Nephron progenitor cell (in vitro differentiated cells): Measurements from ENCODE around the gene CIITA.

ENCODE experiments used
- DNase-seq: peaks from one replicate; pipeline ENCODE4 v3.0.0; 2021
- H3K27ac Mint-ChIP-seq: 2 replicates; pipeline ENCODE4 v1.8.0; 2021; ENCODE audit warnings: mild to moderate bottlenecking, moderate library complexity, mixed read lengths
- H3K27me3 Mint-ChIP-seq: 2 replicates; pipeline ENCODE4 v1.8.0; 2021; ENCODE audit warnings: mild to moderate bottlenecking, low read depth, mixed read lengths; ENCODE audit not compliant: poor library complexity
- H3K36me3 Mint-ChIP-seq: 2 replicates; pipeline ENCODE4 v1.8.0; 2021; ENCODE audit warnings: low read depth, mixed read lengths
- H3K4me1 Mint-ChIP-seq: 2 replicates; pipeline ENCODE4 v1.8.0; 2021; ENCODE audit warnings: mixed read lengths
- H3K4me3 Mint-ChIP-seq: 2 replicates; pipeline ENCODE4 v1.8.0; 2021; ENCODE audit warnings: mild to moderate bottlenecking, moderate library complexity, mixed read lengths
- H3K9me3 Mint-ChIP-seq: 2 replicates; pipeline ENCODE4 v1.8.0; 2021; ENCODE audit warnings: mild to moderate bottlenecking, moderate library complexity, mixed read lengths
- CTCF ChIP-seq: fragments of 200-600 bp; sonication (generic); IDR thresholded peaks from 2 replicates; pipeline ENCODE4 v1.5.0; 2021; ENCODE audit warnings: antibody characterized with exemption

The CIITA gene

DNA sequence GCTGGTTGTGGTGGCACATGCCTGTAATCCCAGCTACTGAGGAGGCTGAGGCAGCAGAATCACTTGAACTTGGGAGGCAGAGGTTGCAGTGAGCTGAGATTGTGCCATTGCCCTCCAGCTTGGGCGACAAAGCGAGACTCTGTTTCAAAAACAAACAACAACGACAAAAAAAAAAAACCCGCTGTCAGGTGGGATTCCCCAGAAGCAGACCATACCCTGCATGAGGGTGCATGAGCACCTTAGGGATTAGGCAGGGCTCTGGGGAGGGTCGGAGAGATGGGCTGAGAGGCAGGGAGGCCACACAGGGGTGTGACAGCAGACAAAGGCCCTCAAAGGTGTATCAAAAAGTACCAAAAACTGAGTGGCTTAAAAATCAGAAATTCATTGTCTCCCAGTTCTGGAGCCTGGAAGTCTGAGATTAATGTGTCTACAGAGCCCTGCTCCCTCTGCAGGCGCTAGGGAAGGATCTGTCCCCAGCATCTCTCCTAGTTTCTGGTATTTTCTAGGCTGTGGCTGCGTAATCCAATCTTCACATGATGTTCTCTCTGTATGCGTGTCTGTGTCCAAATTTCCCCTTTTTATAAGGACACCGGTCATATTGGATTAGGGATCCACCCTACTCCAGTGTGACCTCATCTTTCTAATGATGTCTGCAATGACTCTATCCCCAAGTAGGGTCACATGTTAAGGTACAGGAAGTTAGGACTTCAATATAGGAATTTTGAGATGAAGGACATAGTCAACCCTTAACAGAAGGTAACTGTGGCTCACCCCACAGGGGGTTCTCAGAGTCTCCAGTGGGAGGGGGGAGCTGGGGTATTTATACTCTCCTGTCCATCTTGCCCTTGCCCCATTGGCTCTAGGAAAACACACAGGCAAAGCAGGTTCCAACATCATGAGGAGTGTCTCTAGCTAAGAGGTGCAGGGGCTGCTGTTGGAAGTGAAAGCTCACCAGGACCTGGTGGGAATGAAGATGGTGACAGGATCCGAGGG lies 44.8 kb upstream of the CIITA start:
- Mint-ChIP-seq H3K4me1 (peaks cover 20% of the 10 kb centered on the region), H3K9me3 (no peaks in the 10 kb centered on the region), H3K27me3 (peaks cover 21% of the 10 kb centered on the region), H3K27ac (no peak overlapping the region), H3K36me3 (no peaks in the 10 kb centered on the region), H3K4me3 (no peak overlapping the region)
- no peak for DNase-seq
- no peak for TF ChIP-seq CTCF

- Mint-ChIP-seq H3K36me3 (no peaks in the 10 kb centered on the region), H3K27ac (no peak overlapping the region), H3K9me3 (no peaks in the 10 kb centered on the region), H3K27me3 (peaks cover 21% of the 10 kb centered on the region), H3K4me1 (peaks cover 17% of the 10 kb centered on the region), H3K4me3 (no peak overlapping the region)
- DNase-seq, result no peak
- no peak for TF ChIP-seq CTCF
These were observed 43.7 kb upstream of the CIITA start for GRCh38 chr16:10833271-10833670.

- DNase-seq, result no peak
- Mint-ChIP-seq H3K27me3 (peaks cover 24% of the 10 kb centered on the region), H3K27ac (no peak overlapping the region), H3K9me3 (no peaks in the 10 kb centered on the region), H3K4me1 (peaks cover 8% of the 10 kb centered on the region), H3K4me3 (no peak overlapping the region), H3K36me3 (no peaks in the 10 kb centered on the region)
- TF ChIP-seq CTCF, result no peak
These were observed 42.9 kb upstream of the CIITA start for GRCh38 chr16:10834130-10834529.

GRCh38 chr16:10834766-10835165 lies 42.2 kb upstream of the CIITA start:
- Mint-ChIP-seq H3K36me3 (no peaks in the 10 kb centered on the region), H3K9me3 (no peaks in the 10 kb centered on the region), H3K4me1 (peaks cover 2% of the 10 kb centered on the region), H3K27me3 (peaks cover 30% of the 10 kb centered on the region), H3K27ac (no peak overlapping the region), H3K4me3 (no peak overlapping the region)
- TF ChIP-seq CTCF, result no peak
- no peak for DNase-seq

DNA sequence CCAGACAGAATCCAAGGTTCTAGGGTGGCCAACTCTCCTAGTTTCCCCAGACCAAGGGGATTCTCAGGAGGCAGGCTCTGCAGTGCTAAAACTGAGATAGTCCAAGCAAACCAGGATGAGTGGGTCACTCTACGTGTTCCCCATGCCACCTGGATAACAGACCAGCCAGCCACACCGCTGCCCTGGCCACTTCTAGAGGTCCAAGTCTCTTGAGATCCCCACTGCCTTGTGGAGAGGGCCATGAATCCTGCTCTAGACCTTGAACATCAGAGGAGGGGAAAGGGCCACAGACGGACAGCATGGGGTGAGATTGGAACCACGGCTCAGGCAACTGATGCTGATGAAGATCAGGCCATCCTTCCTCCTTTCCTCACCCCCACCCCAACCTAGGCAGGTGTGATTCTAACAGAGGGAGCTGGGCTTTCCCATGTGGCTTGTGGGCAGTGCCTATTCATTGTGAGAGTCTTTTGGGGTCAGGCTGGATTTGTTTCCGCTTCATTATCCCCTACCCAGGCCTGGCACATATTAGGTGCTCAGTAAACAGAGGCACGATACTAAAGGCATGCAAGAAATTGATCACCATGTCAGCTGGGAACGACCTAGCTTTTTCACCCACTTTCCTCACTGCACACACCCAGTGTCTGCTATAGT lies 41.6 kb upstream of the CIITA start:
- no peak for TF ChIP-seq CTCF
- no peak overlapping the region for H3K27ac Mint-ChIP-seq
- H3K4me1 Mint-ChIP-seq, result peaks cover 3% of the 10 kb centered on the region
- H3K4me3 Mint-ChIP-seq, result no peak overlapping the region
- peaks cover 34% of the 10 kb centered on the region for H3K27me3 Mint-ChIP-seq
- DNase-seq, result no peak
- H3K9me3 Mint-ChIP-seq, result no peaks in the 10 kb centered on the region
- H3K36me3 Mint-ChIP-seq, result no peaks in the 10 kb centered on the region
